HepG2 (cell line): ENCODE measurements around the gene ABHD4.

Experiments used
- CEBPB ChIP-seq: IDR thresholded peaks from 2 replicates; pipeline ENCODE4 v1.6.1; 2011; ENCODE audit warnings: low read depth, low read length, improper control_type of control experiment, borderline replicate concordance
- DPF2 ChIP-seq: sonication (generic); formaldehyde crosslinking; IDR thresholded peaks from 2 replicates; pipeline ENCODE4 v1.4.0; 2020; ENCODE audit warnings: mild to moderate bottlenecking, low read depth, missing genetic modification reagents, borderline replicate concordance
- EZH2 ChIP-seq: conservative IDR thresholded peaks from 2 replicates; pipeline ENCODE4 v1.6.1; 2012; ENCODE audit warnings: mild to moderate bottlenecking, low read depth, low read length, moderate library complexity
- GABPA ChIP-seq, 2 experiments: IDR thresholded peaks; 2 replicates each; pipeline ENCODE4 v1.6.1; 2011 to 2016; ENCODE audit warnings: low read depth in 2 of 2, low read length in 1 of 2, missing biosample characterization in 1 of 2, missing genetic modification characterization in 1 of 2
- HNRNPK ChIP-seq: fragments of 200-400 bp; formaldehyde crosslinking; IDR thresholded peaks from 2 replicates; pipeline ENCODE4 v1.6.1; 2018; ENCODE audit warnings: low read length, low read depth, moderate library complexity, mild to moderate bottlenecking; ENCODE audit not compliant: poor library complexity, severe bottlenecking
- KAT7 ChIP-seq: IDR thresholded peaks from 2 replicates; pipeline ENCODE4 v1.6.1; 2018; ENCODE audit warnings: borderline replicate concordance, missing compliant biosample characterization
- POLR2A ChIP-seq, 2 experiments: IDR thresholded peaks; 2 replicates each; pipeline ENCODE4 v1.6.1; 2011; ENCODE audit warnings: low read depth in 2 of 2, low read length in 2 of 2, mild to moderate bottlenecking in 1 of 2, moderate library complexity in 1 of 2; ENCODE audit not compliant: insufficient read depth in 1 of 2
- ZBTB20 ChIP-seq: sonication (generic); formaldehyde crosslinking; IDR thresholded peaks from 2 replicates; pipeline ENCODE4 v1.8.1; 2023; ENCODE audit warnings: missing genetic modification reagents, low read depth, mild to moderate bottlenecking, borderline replicate concordance
- ZBTB21 ChIP-seq: sonication (generic); formaldehyde crosslinking; IDR thresholded peaks from 2 replicates; pipeline ENCODE4 v1.4.0; 2020; ENCODE audit warnings: missing genetic modification reagents
- ZNF614 ChIP-seq: IDR thresholded peaks from 2 replicates; pipeline ENCODE4 v1.6.1; 2018; ENCODE audit warnings: missing biosample characterization, missing genetic modification reagents, inconsistent platforms, borderline replicate concordance
- TF ChIP-seq, protein P1 (sequence below): sonication (generic); formaldehyde crosslinking; conservative IDR thresholded peaks from 2 replicates; pipeline ENCODE4 v1.4.0; 2020; ENCODE audit warnings: mild to moderate bottlenecking, missing genetic modification reagents, moderate library complexity

DNA sequence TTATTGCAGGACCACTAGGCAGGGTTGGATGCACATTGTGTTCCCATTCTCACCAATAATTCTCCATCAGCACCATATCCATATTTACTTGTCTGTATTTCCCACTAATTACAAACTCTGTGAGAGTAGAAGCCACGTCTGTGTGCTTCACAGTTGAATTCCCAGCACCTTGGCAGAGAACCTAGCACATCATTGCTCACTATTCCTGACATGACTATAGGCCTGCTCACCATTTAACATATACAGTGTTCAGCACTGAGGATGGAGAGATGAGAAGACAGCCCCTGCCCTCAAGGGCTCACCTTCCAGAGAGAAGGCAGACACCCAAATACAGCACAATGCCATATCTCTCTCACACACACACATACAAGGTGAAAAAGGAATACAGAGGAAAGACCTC lies 14.1 kb upstream of the ABHD4 start:
- TF ChIP-seq GABPA (IDR thresholded peaks at IDR 0.05; ENCODE audit: low read depth, low read length) (no peak), GABPA (CRISPR knock-in tag; IDR thresholded peaks at IDR 0.05; ENCODE audit: low read depth) (no peak), DPF2 (no peak), CEBPB (no peak), POLR2A (IDR thresholded peaks at IDR 0.05; ENCODE audit: insufficient read depth in 1 of 2, low read depth in 2 of 2, low read length in 2 of 2) (no peak), EZH2 (no peak), HNRNPK (no peak), ZBTB21 (CRISPR knock-in tag) (no peak), ZBTB20 (CRISPR knock-in tag) (no peak), KAT7 (CRISPR knock-in tag) (no peak), ZNF614 (CRISPR knock-in tag) (no peak)
- TF ChIP-seq, protein P1, sequence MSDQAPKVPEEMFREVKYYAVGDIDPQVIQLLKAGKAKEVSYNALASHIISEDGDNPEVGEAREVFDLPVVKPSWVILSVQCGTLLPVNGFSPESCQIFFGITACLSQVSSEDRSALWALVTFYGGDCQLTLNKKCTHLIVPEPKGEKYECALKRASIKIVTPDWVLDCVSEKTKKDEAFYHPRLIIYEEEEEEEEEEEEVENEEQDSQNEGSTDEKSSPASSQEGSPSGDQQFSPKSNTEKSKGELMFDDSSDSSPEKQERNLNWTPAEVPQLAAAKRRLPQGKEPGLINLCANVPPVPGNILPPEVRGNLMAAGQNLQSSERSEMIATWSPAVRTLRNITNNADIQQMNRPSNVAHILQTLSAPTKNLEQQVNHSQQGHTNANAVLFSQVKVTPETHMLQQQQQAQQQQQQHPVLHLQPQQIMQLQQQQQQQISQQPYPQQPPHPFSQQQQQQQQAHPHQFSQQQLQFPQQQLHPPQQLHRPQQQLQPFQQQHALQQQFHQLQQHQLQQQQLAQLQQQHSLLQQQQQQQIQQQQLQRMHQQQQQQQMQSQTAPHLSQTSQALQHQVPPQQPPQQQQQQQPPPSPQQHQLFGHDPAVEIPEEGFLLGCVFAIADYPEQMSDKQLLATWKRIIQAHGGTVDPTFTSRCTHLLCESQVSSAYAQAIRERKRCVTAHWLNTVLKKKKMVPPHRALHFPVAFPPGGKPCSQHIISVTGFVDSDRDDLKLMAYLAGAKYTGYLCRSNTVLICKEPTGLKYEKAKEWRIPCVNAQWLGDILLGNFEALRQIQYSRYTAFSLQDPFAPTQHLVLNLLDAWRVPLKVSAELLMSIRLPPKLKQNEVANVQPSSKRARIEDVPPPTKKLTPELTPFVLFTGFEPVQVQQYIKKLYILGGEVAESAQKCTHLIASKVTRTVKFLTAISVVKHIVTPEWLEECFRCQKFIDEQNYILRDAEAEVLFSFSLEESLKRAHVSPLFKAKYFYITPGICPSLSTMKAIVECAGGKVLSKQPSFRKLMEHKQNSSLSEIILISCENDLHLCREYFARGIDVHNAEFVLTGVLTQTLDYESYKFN (CRISPR knock-in tag) = no peak
